Stomach (tissue), 4 donors: ENCODE results near the gene MAGI2.

ENCODE experiments used
- EP300 ChIP-seq: sonication (generic); formaldehyde crosslinking; IDR thresholded peaks from one replicate; pipeline ENCODE4 v1.6.1; 2017; ENCODE audit warnings: antibody characterized with exemption
- POLR2AphosphoS5 ChIP-seq, 3 donors: sonication (generic); formaldehyde crosslinking; IDR thresholded peaks; one replicate each; pipeline ENCODE4 v1.6.1; 2016; ENCODE audit warnings: antibody characterized with exemption in 3 of 3

- TF ChIP-seq EP300 (no peak), POLR2AphosphoS5 (IDR thresholded peaks at IDR 0.05) (no peak)
Measured at GRCh38 chr7:79185605-79186004, 267.9 kb downstream of the MAGI2 start.
